K562 (cell line): Measurements from ENCODE around the gene TRIM4. TPM values are rescaled to one million over a fixed set of nuclear protein-coding genes. Genes with fewer than 3 reads are reported as not detected.

Experiments used
- BDP1 ChIP-seq: IDR thresholded peaks from 3 replicates; pipeline ENCODE4 v1.6.1; 2011; ENCODE audit not compliant: insufficient read length, insufficient read depth
- FOXM1 ChIP-seq, 2 experiments: fragments of 450-650 bp in 1 of 2; sonication (generic) in 1 of 2; formaldehyde crosslinking in 1 of 2; IDR thresholded peaks; 2 replicates each; pipeline versions ENCODE4 v1.6.1 to v1.9.0; 2017 to 2022; ENCODE audit warnings: low read depth in 2 of 2, mild to moderate bottlenecking in 2 of 2, missing genetic modification reagents in 1 of 2, moderate library complexity in 1 of 2
- HMG20A ChIP-seq: fragments of 450-650 bp; formaldehyde crosslinking; conservative IDR thresholded peaks from 2 replicates; pipeline ENCODE4 v1.4.0; 2020; ENCODE audit warnings: mild to moderate bottlenecking, mixed read lengths
- L3MBTL2 ChIP-seq: fragments of 450-650 bp; IDR thresholded peaks from 2 replicates; pipeline ENCODE4 v1.6.1; 2016; ENCODE audit warnings: mild to moderate bottlenecking, moderate library complexity
- PRPF4 ChIP-seq: fragments of 200-400 bp; formaldehyde crosslinking; IDR thresholded peaks from one replicate; pipeline ENCODE4 v1.6.1; 2017; ENCODE audit warnings: low read length, low read depth, mild to moderate bottlenecking; ENCODE audit not compliant: insufficient read depth, poor library complexity, severe bottlenecking
- SAFB2 ChIP-seq: fragments of 200-400 bp; formaldehyde crosslinking; IDR thresholded peaks from 2 replicates; pipeline ENCODE4 v1.6.1; 2018; ENCODE audit warnings: borderline replicate concordance, low read length, low read depth, moderate library complexity; ENCODE audit not compliant: severe bottlenecking
- SRSF9 ChIP-seq: fragments of 200-400 bp; formaldehyde crosslinking; IDR thresholded peaks from 2 replicates; pipeline ENCODE4 v1.6.1; 2017; ENCODE audit warnings: low read depth, low read length, borderline replicate concordance
- TARDBP ChIP-seq: fragments of 450-650 bp; IDR thresholded peaks from 2 replicates; pipeline ENCODE4 v1.6.1; 2016
- ZNF274 ChIP-seq: IDR thresholded peaks from 2 replicates; pipeline ENCODE4 v1.6.1; 2011; ENCODE audit warnings: low read depth, mild to moderate bottlenecking, low read length, moderate library complexity, borderline replicate concordance
- ZNF77 ChIP-seq: fragments of 250-450 bp; sonication (Bioruptor Pico); IDR thresholded peaks from 2 replicates; pipeline ENCODE4 v1.5.0; 2020
- polyA plus RNA-seq, 8 experiments: library from polyadenylated mRNA; depleted of rRNA in 4 of 8; stranded (reverse) in 5 of 8; unstranded in 3 of 8; fragments of >200 nt; fragmentation: Nextera tagmentation in 2 of 8; fragmentation: Illumina TruSeq in 1 of 8; extraction: Ambion mirVana in 2 of 8; extraction: Trizol in 1 of 8; gene quantifications; 2 replicates each; pipeline versions ENCODE4 v1.2.1 to v1.2.3, GENCODE V29; 2011 to 2014; ENCODE audit warnings: inconsistent platforms in 1 of 8, missing spikeins in 1 of 8
- total RNA-seq, 7 experiments: library from RNA; depleted of rRNA in 6 of 7; stranded (reverse); fragments of >200 nt in 6 of 7; fragmentation: Illumina TruSeq in 2 of 7; extraction: Trizol in 2 of 7; gene quantifications; 2 replicates each; pipeline versions ENCODE4 v1.2.1 to v1.2.3, GENCODE V29; 2011 to 2021; ENCODE audit warnings: low replicate concordance in 1 of 7
- TF ChIP-seq, protein P1 (sequence below): fragments of 250-450 bp; sonication (Bioruptor Pico); IDR thresholded peaks from 2 replicates; pipeline ENCODE4 v1.4.0; 2020
- TF ChIP-seq, protein P2 (sequence below): sonication (generic); formaldehyde crosslinking; IDR thresholded peaks from 2 replicates; pipeline ENCODE4 v1.8.0; 2022; ENCODE audit warnings: missing genetic modification reagents, mild to moderate bottlenecking, moderate library complexity, borderline replicate concordance
- TF ChIP-seq, protein P3 (sequence below): fragments of 450-650 bp; IDR thresholded peaks from 2 replicates; pipeline ENCODE4 v1.7.0; 2016; ENCODE audit warnings: borderline replicate concordance
- TF ChIP-seq, protein P4 (sequence below): fragments of 450-650 bp; IDR thresholded peaks from 2 replicates; pipeline ENCODE4 v1.6.1; 2016
- TF ChIP-seq, protein P5 (sequence below), 2 experiments: fragments of 200-800 bp in 1 of 2; sonication (Bioruptor generic) in 1 of 2; sonication (generic) in 1 of 2; formaldehyde crosslinking in 1 of 2; IDR thresholded peaks in 1 of 2; conservative IDR thresholded peaks in 1 of 2; 2 replicates each; pipeline versions ENCODE4 v1.5.0 to v1.6.1; 2016 to 2020; ENCODE audit warnings: missing compliant biosample characterization in 1 of 2, missing genetic modification characterization in 1 of 2, missing genetic modification reagents in 1 of 2

TRIM4 gene
- total and polyA plus RNA-seq, 9 of the 15 experiments (the other 6 are each of a cell fraction or from before 2014, with no cell fraction given): 6.2 to 28.3 (median 22.4) TPM

DNA sequence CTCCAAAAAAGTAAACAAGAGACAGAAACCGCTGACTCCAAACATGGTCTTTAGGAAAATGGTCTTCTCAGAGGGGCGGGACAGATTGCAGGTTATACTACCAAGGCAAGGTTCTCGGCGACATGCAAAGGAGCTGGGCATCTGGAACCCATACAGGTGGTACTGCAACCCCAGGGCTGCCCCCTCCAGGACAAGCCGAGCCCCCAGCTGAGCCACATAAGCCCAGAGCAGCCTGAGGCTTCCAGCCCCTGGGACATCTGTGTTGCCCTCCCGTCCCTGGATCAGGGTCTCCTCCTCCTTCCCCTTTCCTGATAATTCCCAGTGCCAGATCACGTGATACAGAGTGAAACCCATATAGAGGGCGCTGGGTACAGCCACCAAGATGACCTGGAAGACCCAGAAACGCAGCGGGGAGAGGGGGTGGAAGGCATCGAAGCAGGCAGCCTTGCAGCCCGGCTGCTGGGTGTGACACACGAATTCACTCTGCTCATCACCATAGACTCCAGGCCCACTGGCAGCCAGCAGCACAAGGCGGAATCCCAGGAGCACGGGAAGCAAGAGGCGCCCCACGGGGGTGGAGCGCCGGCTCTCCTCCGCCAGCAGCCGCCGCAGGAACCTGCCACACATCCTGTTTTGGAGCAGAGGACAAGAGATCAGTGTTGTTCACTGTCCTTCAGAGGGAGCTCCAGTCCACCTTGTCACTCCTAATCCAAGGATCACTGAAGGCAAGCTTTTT, 9.8 kb upstream of the TRIM4 start, which contains the start of gene GJC3 (continued):
- TF ChIP-seq, protein P1, sequence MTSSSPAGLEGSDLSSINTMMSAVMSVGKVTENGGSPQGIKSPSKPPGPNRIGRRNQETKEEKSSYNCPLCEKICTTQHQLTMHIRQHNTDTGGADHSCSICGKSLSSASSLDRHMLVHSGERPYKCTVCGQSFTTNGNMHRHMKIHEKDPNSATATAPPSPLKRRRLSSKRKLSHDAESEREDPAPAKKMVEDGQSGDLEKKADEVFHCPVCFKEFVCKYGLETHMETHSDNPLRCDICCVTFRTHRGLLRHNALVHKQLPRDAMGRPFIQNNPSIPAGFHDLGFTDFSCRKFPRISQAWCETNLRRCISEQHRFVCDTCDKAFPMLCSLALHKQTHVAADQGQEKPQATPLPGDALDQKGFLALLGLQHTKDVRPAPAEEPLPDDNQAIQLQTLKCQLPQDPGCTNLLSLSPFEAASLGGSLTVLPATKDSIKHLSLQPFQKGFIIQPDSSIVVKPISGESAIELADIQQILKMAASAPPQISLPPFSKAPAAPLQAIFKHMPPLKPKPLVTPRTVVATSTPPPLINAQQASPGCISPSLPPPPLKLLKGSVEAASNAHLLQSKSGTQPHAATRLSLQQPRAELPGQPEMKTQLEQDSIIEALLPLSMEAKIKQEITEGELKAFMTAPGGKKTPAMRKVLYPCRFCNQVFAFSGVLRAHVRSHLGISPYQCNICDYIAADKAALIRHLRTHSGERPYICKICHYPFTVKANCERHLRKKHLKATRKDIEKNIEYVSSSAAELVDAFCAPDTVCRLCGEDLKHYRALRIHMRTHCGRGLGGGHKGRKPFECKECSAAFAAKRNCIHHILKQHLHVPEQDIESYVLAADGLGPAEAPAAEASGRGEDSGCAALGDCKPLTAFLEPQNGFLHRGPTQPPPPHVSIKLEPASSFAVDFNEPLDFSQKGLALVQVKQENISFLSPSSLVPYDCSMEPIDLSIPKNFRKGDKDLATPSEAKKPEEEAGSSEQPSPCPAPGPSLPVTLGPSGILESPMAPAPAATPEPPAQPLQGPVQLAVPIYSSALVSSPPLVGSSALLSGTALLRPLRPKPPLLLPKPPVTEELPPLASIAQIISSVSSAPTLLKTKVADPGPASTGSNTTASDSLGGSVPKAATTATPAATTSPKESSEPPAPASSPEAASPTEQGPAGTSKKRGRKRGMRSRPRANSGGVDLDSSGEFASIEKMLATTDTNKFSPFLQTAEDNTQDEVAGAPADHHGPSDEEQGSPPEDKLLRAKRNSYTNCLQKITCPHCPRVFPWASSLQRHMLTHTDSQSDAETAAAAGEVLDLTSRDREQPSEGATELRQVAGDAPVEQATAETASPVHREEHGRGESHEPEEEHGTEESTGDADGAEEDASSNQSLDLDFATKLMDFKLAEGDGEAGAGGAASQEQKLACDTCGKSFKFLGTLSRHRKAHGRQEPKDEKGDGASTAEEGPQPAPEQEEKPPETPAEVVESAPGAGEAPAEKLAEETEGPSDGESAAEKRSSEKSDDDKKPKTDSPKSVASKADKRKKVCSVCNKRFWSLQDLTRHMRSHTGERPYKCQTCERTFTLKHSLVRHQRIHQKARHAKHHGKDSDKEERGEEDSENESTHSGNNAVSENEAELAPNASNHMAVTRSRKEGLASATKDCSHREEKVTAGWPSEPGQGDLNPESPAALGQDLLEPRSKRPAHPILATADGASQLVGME: no peak
- TF ChIP-seq L3MBTL2: peak; percentile 58
- no peak for TF ChIP-seq ZNF77
- TF ChIP-seq, protein P2, sequence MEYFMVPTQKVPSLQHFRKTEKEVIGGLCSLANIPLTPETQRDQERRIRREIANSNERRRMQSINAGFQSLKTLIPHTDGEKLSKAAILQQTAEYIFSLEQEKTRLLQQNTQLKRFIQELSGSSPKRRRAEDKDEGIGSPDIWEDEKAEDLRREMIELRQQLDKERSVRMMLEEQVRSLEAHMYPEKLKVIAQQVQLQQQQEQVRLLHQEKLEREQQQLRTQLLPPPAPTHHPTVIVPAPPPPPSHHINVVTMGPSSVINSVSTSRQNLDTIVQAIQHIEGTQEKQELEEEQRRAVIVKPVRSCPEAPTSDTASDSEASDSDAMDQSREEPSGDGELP: peak; percentile 54; the same call in 1 of the 2 replicates
- TF ChIP-seq PRPF4: no peak
- TF ChIP-seq SRSF9: no peak
- TF ChIP-seq HMG20A: no peak
- no peak for TF ChIP-seq ZNF274
- TF ChIP-seq TARDBP: no peak
- no peak for TF ChIP-seq SAFB2
- TF ChIP-seq FOXM1 (IDR thresholded peaks at IDR 0.05; ENCODE audit: low read depth): no peak
- TF ChIP-seq FOXM1 (CRISPR knock-in tag; IDR thresholded peaks at IDR 0.05; ENCODE audit: low read depth): no peak
- no peak for TF ChIP-seq BDP1
- TF ChIP-seq, protein P3, sequence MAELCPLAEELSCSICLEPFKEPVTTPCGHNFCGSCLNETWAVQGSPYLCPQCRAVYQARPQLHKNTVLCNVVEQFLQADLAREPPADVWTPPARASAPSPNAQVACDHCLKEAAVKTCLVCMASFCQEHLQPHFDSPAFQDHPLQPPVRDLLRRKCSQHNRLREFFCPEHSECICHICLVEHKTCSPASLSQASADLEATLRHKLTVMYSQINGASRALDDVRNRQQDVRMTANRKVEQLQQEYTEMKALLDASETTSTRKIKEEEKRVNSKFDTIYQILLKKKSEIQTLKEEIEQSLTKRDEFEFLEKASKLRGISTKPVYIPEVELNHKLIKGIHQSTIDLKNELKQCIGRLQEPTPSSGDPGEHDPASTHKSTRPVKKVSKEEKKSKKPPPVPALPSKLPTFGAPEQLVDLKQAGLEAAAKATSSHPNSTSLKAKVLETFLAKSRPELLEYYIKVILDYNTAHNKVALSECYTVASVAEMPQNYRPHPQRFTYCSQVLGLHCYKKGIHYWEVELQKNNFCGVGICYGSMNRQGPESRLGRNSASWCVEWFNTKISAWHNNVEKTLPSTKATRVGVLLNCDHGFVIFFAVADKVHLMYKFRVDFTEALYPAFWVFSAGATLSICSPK: no peak
- TF ChIP-seq, protein P4, sequence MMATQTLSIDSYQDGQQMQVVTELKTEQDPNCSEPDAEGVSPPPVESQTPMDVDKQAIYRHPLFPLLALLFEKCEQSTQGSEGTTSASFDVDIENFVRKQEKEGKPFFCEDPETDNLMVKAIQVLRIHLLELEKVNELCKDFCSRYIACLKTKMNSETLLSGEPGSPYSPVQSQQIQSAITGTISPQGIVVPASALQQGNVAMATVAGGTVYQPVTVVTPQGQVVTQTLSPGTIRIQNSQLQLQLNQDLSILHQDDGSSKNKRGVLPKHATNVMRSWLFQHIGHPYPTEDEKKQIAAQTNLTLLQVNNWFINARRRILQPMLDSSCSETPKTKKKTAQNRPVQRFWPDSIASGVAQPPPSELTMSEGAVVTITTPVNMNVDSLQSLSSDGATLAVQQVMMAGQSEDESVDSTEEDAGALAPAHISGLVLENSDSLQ: peak; percentile 59
- TF ChIP-seq, protein P5, sequence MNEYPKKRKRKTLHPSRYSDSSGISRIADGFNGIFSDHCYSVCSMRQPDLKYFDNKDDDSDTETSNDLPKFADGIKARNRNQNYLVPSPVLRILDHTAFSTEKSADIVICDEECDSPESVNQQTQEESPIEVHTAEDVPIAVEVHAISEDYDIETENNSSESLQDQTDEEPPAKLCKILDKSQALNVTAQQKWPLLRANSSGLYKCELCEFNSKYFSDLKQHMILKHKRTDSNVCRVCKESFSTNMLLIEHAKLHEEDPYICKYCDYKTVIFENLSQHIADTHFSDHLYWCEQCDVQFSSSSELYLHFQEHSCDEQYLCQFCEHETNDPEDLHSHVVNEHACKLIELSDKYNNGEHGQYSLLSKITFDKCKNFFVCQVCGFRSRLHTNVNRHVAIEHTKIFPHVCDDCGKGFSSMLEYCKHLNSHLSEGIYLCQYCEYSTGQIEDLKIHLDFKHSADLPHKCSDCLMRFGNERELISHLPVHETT (CRISPR knock-in tag; conservative IDR thresholded peaks at IDR 0.05 in 1 of 2, IDR thresholded peaks at IDR 0.05 in 1 of 2): no peak
